Heart right ventricle (tissue), 16 donors: ENCODE data around the gene NCOA4. TPM values are rescaled to one million over a fixed set of nuclear protein-coding genes. Genes with fewer than 3 reads are reported as not detected.

Experiments
- ATAC-seq, 8 donors: fragments of 200-7000 bp; cut with Tn5 transposase; one replicate each; pipeline ENCODE4 v1.9.1; 2020; ENCODE audit warnings: mild to moderate bottlenecking in 8 of 8, moderate library complexity in 8 of 8, moderate number of reproducible peaks in 1 of 8
- DNase-seq, 2 donors: peaks; one replicate each; pipeline ENCODE4 v3.0.0-alpha.2; 2020
- H3K27ac ChIP-seq, 10 donors: fragments of 200-600 bp; sonication (generic) in 2 of 10; one replicate each; pipeline versions ENCODE4 v1.5.0 to v1.8.0; 2020 to 2022; ENCODE audit warnings: mild to moderate bottlenecking in 3 of 10
- H3K27me3 ChIP-seq, 7 donors: fragments of 200-600 bp; one replicate each; pipeline ENCODE4 v1.8.0; 2021 to 2022; ENCODE audit warnings: mild to moderate bottlenecking in 2 of 7
- H3K36me3 ChIP-seq, 9 donors: fragments of 200-600 bp; sonication (generic) in 1 of 9; one replicate each; pipeline versions ENCODE4 v1.5.0 to v1.8.0; 2020 to 2022; ENCODE audit warnings: mild to moderate bottlenecking in 2 of 9
- H3K4me1 ChIP-seq, 9 donors: fragments of 200-600 bp; sonication (generic) in 1 of 9; one replicate each; pipeline versions ENCODE4 v1.5.0 to v1.8.0; 2020 to 2022; ENCODE audit warnings: mild to moderate bottlenecking in 4 of 9
- H3K4me3 ChIP-seq, 10 donors: fragments of 200-600 bp; sonication (generic) in 2 of 10; one replicate each; pipeline versions ENCODE4 v1.5.0 to v1.8.0; 2020 to 2022; ENCODE audit warnings: mild to moderate bottlenecking in 7 of 10, moderate library complexity in 2 of 10
- H3K9me3 ChIP-seq, 11 donors: fragments of 200-600 bp in 10 of 11; sonication (generic) in 2 of 11; one replicate each; pipeline versions ENCODE4 v1.5.0 to v1.8.0; 2013 to 2022; ENCODE audit warnings: mild to moderate bottlenecking in 2 of 11, control low read depth in 1 of 11, moderate library complexity in 1 of 11
- WGBS, 2 donors: extraction: QIAGEN DNeasy Blood & Tissue Kit; methylation state at CpG; one replicate each; pipeline ENCODE4 v1.1.7; 2013; ENCODE audit warnings: inconsistent platforms in 1 of 2; 5-methylcytosine and 5-hydroxymethylcytosine counted together
- intact Hi-C, 10 donors: fragments of 100-400 bp; cut with DNase I; formaldehyde crosslinking; loops; one replicate each; pipeline versions ENCODE4 v1.11.1 to v1.14.2; 2022
- polyA plus RNA-seq, 2 donors: library from polyadenylated mRNA; stranded (reverse); fragments of 200-250 nt; gene quantifications; one replicate each; pipeline ENCODE4 v1.2.3, GENCODE V29; 2013
- total RNA-seq, 10 donors: library from RNA; stranded (reverse); fragmentation: NEBNext Ultra II Directional in 3 of 10; extraction: Animal tissue kit (Norgen Biotek cat#: 25700) in 3 of 10; gene quantifications; one replicate each; pipeline versions ENCODE4 v1.2.1 to v1.2.4, GENCODE V29; 2021 to 2023
- TF ChIP-seq, protein P1 (sequence below), 9 donors: fragments of 200-600 bp; sonication (generic) in 2 of 9; IDR thresholded peaks; one replicate each; pipeline versions ENCODE4 v1.5.0 to v1.8.0; 2021 to 2022; ENCODE audit warnings: antibody characterized with exemption in 9 of 9, mild to moderate bottlenecking in 5 of 9, moderate library complexity in 1 of 9
- donor health status: Arrhythmogenic right ventricular cardiomyopathy.
- donor health status: ischemic (EF 13 %, LVEDD 7.1; RV severe dilation, severe dysfunction).
- donor health status: healthy with polysubstance abuse.
- donor health status: DM: no; HTN: yes; CAD: no.
- donor health status: DM: no; HTN: no; CAD: no.
- donor health status: ischemic (EF 25% LVEDD 6.9; RV normal size, moderate dysfunction).
- donor health status: ischemic (EF 25% LVEDD 5.7; RV mildly dilated, moderate dysfunction).
- donor health status: healthy.
- donor health status: DM: yes; HTN: yes; CAD: no.
- donor health status: Ischemic cardiomyopathy.
- donor health status: ischemic (EF 35%, LVEDD 5.7; RV mildly dilated, moderate dysfunction).
- donor health status: nonischemic (EF 11% LVEDD 7.7; RV severe dilation, severe dysfunction).
- donor health status: DM: yes; HTN: yes; CAD: no.
- donor health status: PGD.
- donor health status: ischemic (EF 29% LVEDD 5.4; RV normal size, mild dysfunction).
- donor health status: nonischemic (EF 23%, LVEDD 6.1; RV moderate dilation, normal function).

The NCOA4 gene
- total and polyA plus RNA-seq, 12 donors: 36.7 to 287 (median 256) TPM

DNA sequence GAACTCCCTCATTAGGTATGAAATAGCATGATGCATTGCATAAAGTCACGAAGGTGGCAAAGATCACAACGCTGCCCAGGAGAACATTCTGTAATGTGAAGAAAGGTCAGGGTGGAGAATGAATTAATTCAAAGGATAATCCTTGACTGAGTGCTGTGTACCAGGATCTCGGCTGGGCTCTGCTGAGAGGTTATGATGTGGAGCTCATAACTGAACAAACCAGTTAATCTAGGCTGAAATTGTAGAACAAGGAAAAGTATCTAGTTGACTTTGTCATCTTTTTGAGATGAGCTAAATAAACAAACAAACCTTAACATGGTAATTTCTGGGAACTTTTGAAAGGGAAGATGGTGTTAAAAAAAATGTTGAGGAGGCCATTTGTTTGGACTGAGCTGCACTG, 9.6 kb upstream of the NCOA4 start:
- peaks cover 0 to 19% (median 0%) of the 10 kb centered on the region in 7 donors for H3K27me3 ChIP-seq
- no peak overlapping the region for H3K27ac ChIP-seq
- ATAC-seq (no peak), DNase-seq (no peak)
- WGBS, 2 donors: 88 to 90% methylated on average over 3 of the region's 3 CpGs
- TF ChIP-seq, protein P1, sequence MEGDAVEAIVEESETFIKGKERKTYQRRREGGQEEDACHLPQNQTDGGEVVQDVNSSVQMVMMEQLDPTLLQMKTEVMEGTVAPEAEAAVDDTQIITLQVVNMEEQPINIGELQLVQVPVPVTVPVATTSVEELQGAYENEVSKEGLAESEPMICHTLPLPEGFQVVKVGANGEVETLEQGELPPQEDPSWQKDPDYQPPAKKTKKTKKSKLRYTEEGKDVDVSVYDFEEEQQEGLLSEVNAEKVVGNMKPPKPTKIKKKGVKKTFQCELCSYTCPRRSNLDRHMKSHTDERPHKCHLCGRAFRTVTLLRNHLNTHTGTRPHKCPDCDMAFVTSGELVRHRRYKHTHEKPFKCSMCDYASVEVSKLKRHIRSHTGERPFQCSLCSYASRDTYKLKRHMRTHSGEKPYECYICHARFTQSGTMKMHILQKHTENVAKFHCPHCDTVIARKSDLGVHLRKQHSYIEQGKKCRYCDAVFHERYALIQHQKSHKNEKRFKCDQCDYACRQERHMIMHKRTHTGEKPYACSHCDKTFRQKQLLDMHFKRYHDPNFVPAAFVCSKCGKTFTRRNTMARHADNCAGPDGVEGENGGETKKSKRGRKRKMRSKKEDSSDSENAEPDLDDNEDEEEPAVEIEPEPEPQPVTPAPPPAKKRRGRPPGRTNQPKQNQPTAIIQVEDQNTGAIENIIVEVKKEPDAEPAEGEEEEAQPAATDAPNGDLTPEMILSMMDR (IDR thresholded peaks at IDR 0.05): no peak
- no peaks in the 10 kb centered on the region for H3K4me1 ChIP-seq
- intact Hi-C loops: no loop called here
- H3K36me3 ChIP-seq: no peaks in the 10 kb centered on the region
- no peak overlapping the region for H3K4me3 ChIP-seq
- H3K9me3 ChIP-seq: no peaks in the 10 kb centered on the region

DNA sequence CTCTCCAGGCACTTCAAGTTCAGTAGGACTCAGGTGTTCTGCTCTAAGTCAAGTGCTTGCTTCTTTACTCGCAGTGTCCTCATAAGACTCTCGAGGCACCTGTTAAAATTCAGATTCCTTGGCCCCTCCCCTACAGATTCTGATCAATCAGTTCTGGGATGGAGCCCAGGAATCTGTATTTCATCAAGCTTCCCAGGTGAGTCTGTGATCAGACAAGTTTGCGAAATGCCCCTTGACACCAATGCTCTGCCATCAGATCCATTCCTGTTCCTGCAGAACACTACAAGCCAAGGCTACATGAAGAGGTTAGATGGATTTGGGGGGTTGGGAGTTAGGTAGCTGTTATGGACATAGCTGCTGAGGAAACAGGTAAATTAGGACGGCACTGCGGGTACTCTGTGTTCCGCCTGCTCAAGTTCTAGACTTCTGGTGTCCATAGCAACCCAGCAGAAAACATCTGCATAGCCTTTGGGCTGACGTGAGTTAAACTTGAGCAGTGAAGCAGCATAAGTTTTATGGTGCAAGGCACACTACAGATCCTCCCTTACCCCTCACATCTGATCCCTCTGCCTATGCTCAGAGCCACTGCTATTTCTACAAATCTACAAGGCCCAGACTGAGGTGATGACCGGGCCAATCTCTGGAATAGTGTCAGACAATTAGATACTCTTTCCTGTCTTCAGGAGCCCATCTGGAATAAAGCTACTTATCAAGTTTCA, 6.8 kb upstream of the NCOA4 start:
- DNase-seq (no peak), ATAC-seq (no peak)
- H3K4me3 ChIP-seq: no peak overlapping the region
- H3K9me3 ChIP-seq: no peaks in the 10 kb centered on the region
- 87 to 93% methylated on average over 8 of the region's 8 CpGs for WGBS, 2 donors
- H3K4me1 ChIP-seq: peaks cover 0 to 8% (median 0%) of the 10 kb centered on the region in 9 donors
- intact Hi-C loops: no loop called here
- H3K27ac ChIP-seq: no peak overlapping the region
- H3K36me3 ChIP-seq: no peaks in the 10 kb centered on the region
- peaks cover 0 to 13% (median 0%) of the 10 kb centered on the region in 7 donors for H3K27me3 ChIP-seq
- TF ChIP-seq, protein P1 (IDR thresholded peaks at IDR 0.05): no peak

DNA sequence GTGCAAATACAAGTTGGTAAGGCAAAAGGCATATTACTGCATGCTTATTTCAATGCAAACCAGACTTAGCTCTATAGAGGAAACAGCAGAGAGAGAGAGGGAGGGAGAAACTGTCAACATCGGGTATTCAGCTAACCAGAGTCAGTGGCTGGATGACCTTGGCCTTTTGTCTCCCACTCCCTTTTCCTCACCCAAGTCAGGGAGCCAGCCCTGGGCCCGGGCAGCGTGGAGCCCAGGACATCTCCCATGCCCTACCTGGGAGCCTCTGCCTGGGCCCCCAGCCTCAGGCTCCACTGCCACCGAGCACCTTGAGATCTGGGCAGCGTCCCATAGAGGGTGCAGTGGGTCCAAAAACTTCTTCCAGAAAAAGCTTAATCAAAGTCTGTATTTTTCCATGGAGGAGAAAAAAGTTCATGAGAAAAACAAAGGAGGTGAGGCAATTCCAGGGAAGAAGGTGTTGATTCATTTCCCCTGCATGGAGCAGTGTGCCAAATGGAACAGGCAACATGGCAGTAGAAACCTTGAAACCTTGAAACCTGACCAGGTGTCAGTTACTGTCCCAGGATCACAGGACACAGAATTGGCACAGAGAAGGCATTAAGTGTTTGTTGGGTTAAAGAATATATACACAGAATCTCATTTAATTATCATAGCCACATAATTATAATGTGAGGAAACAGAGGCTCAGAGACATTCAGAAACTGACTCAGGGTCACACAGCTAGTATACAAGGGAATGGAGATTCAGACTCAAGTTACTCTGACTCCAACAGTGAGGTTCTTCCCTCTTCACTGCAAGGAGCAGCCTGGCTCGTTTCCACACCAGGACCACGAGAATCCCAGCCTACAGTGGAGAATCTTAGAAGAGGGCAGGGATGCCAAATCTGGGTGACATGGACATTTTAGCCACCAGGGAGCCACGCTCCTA, 5.8 kb upstream of the NCOA4 start:
- H3K36me3 ChIP-seq: no peaks in the 10 kb centered on the region
- H3K4me1 ChIP-seq: peaks cover 0 to 8% (median 0%) of the 10 kb centered on the region in 9 donors
- no peaks in the 10 kb centered on the region for H3K9me3 ChIP-seq
- H3K4me3 ChIP-seq: no peak overlapping the region
- DNase-seq (no peak), ATAC-seq (no peak)
- H3K27ac ChIP-seq: no peak overlapping the region
- H3K27me3 ChIP-seq: peaks cover 0 to 9% (median 0%) of the 10 kb centered on the region in 7 donors
- WGBS, 2 donors: 50 to 68% methylated on average over 8 of the region's 8 CpGs
- TF ChIP-seq, protein P1 (IDR thresholded peaks at IDR 0.05): no peak
- intact Hi-C loops: no loop called here

DNA sequence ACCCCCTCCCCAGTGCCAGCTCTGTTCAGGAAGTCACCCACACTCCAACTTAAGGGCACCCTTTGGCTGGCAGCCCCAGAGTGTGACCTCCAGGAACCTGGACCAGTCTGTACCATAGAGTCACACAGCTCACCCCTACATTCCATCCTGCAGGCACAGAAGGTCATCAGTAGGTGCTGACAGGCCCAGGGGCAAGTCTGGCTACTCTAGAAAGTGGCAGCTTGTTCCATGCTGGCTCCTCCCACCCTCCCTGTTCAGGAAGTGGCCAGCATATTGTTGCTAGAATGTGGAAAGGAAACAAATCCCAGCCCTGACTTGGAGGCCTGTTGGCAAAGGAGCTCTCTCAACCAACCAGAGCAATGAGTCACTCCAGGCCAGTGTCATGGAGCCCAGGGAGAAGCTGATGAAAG, 3.2 kb upstream of the NCOA4 start:
- Histone ChIP-seq H3K27me3 (peaks cover 0 to 5% (median 0%) of the 10 kb centered on the region in 7 donors), H3K27ac (no peak overlapping the region), H3K9me3 (no peaks in the 10 kb centered on the region), H3K36me3 (no peaks in the 10 kb centered on the region), H3K4me1 (peaks cover 5 to 23% (median 17%) of the 10 kb centered on the region in 9 donors), H3K4me3 (no peak overlapping the region)
- intact Hi-C loops: no loop called here
- ATAC-seq (peak in 1 of 8 donors; percentile 9), DNase-seq (no peak)
- TF ChIP-seq, protein P1 (IDR thresholded peaks at IDR 0.05): no peak
